NCI-H146 (cell line): ENCODE results near the gene ADGRE2.
A peak's percentile ranks its signal among the peaks of the same experiment; 100 is the strongest.

ENCODE experiments used
- DNase-seq: peaks from one replicate; lab custom pipeline; 2025; lab: John Stamatoyannopoulos, UW

The ADGRE2 gene

GRCh38 chr19:14735915-14736314 is 42.4 kb downstream of the ADGRE2 start:
- DNase-seq: no peak

- no peak for DNase-seq
Measured at GRCh38 chr19:14733574-14733973, 44.8 kb downstream of the ADGRE2 start.

GRCh38 chr19:14732510-14732909 is 45.9 kb downstream of the ADGRE2 start:
- no peak for DNase-seq

GRCh38 chr19:14731200-14731599 is 47.2 kb downstream of the ADGRE2 start:
- DNase-seq: no peak

GRCh38 chr19:14728595-14728994 is 49.8 kb downstream of the ADGRE2 start:
- DNase-seq: no peak

GRCh38 chr19:14722127-14722526 is 56.2 kb downstream of the ADGRE2 start:
- no peak for DNase-seq

- DNase-seq: no peak
Measured at GRCh38 chr19:14719162-14719561, 59.2 kb downstream of the ADGRE2 start.

GRCh38 chr19:14718522-14719116 is 59.7 kb downstream of the ADGRE2 start:
- DNase-seq: no peak

- no peak for DNase-seq
Measured at GRCh38 chr19:14715841-14716240, 62.5 kb downstream of the ADGRE2 start.

- no peak for DNase-seq
Measured at GRCh38 chr19:14704450-14704849, 73.9 kb downstream of the ADGRE2 start.

- DNase-seq: no peak
Measured at GRCh38 chr19:14703833-14704232, 74.5 kb downstream of the ADGRE2 start.

GRCh38 chr19:14700711-14701375 is 77.5 kb downstream of the ADGRE2 start:
- no peak for DNase-seq

- DNase-seq: no peak
Measured at GRCh38 chr19:14699641-14700040, 78.7 kb downstream of the ADGRE2 start.

GRCh38 chr19:14695471-14695870 is 82.9 kb downstream of the ADGRE2 start:
- no peak for DNase-seq

- DNase-seq: no peak
Measured at GRCh38 chr19:14694641-14695266, 83.6 kb downstream of the ADGRE2 start.

GRCh38 chr19:14689598-14690503 is 88.5 kb downstream of the ADGRE2 start, which contains the start of gene ZNF333:
ZNF333 (plus strand) TSS chr19:14690048; CDS start chr19:14693492, 3,444 bp downstream.
- peak; percentile 94 for DNase-seq

GRCh38 chr19:14686411-14686810 is 91.9 kb downstream of the ADGRE2 start:
- peak; percentile 20 for DNase-seq

GRCh38 chr19:14683439-14683838 is 94.9 kb downstream of the ADGRE2 start:
- no peak for DNase-seq
